NCI-H2227 treated with DMSO at 0.1 percent for 48 hours (cell line): ENCODE measurements around the gene NTM.
A peak's percentile ranks its signal among the peaks of the same experiment; 100 is the strongest.

Experiments
- DNase-seq: peaks from one replicate; lab custom pipeline; 2025; lab: John Stamatoyannopoulos, UW

Gene NTM

GRCh38 chr11:131865860-131866259 is 495.4 kb downstream of the NTM start:
- DNase-seq: no peak

GRCh38 chr11:131866535-131867400 is 496.4 kb downstream of the NTM start:
- no peak for DNase-seq

- peak; percentile 48 for DNase-seq
These were observed 497.2 kb downstream of the NTM start for GRCh38 chr11:131867457-131868257.

GRCh38 chr11:131868629-131869507 is 498.5 kb downstream of the NTM start:
- no peak for DNase-seq

- no peak for DNase-seq
These were observed 499.9 kb downstream of the NTM start for GRCh38 chr11:131870305-131870704.

GRCh38 chr11:131871006-131871405 is 500.6 kb downstream of the NTM start:
- no peak for DNase-seq

- DNase-seq: no peak
These were observed 503.7 kb downstream of the NTM start for GRCh38 chr11:131874070-131874469.

- DNase-seq: no peak
These were observed 505.2 kb downstream of the NTM start for GRCh38 chr11:131875611-131876010.

- DNase-seq: no peak
These were observed 507.0 kb downstream of the NTM start for GRCh38 chr11:131877246-131877942.

GRCh38 chr11:131880316-131880715 is 509.9 kb downstream of the NTM start:
- DNase-seq: peak; percentile 7

GRCh38 chr11:131880976-131881375 is 510.6 kb downstream of the NTM start:
- DNase-seq: no peak

GRCh38 chr11:131883332-131883731 is 512.9 kb downstream of the NTM start:
- DNase-seq: no peak

- DNase-seq: no peak
These were observed 514.2 kb downstream of the NTM start for GRCh38 chr11:131884461-131885073.

- DNase-seq: no peak
These were observed 515.0 kb downstream of the NTM start for GRCh38 chr11:131885431-131885830.

- no peak for DNase-seq
These were observed 515.8 kb downstream of the NTM start for GRCh38 chr11:131886201-131886600.

- no peak for DNase-seq
These were observed 517.9 kb downstream of the NTM start for GRCh38 chr11:131888230-131888855.

- DNase-seq: peak; percentile 75
These were observed 518.7 kb downstream of the NTM start for GRCh38 chr11:131889146-131889577.

- DNase-seq: no peak
These were observed 519.6 kb downstream of the NTM start for GRCh38 chr11:131889760-131890581.

- DNase-seq: no peak
These were observed 522.9 kb downstream of the NTM start for GRCh38 chr11:131893103-131893890.
